Brain microvascular endothelial cell (primary cell): ENCODE measurements around the gene MOCS1.

Experiments
- DNase-seq: peaks from one replicate; pipeline ENCODE4 v3.0.0-alpha.2; 2020
- H3K27ac ChIP-seq: fragments of 250-450 bp; sonication (Bioruptor Pico); 2 replicates; pipeline ENCODE4 v1.5.1; 2020; ENCODE audit warnings: mild to moderate bottlenecking, moderate library complexity
- H3K27me3 ChIP-seq: fragments of 250-450 bp; sonication (Bioruptor Pico); replicated peaks from 2 replicates; pipeline ENCODE4 v1.5.1; 2020; ENCODE audit warnings: mild to moderate bottlenecking
- H3K36me3 ChIP-seq: fragments of 250-450 bp; sonication (Bioruptor Pico); replicated peaks from 2 replicates; pipeline ENCODE4 v1.5.1; 2020; ENCODE audit warnings: mild to moderate bottlenecking
- H3K4me3 ChIP-seq: 2 replicates; pipeline ENCODE4 v1.5.1; 2011; ENCODE audit warnings: low read depth, mild to moderate bottlenecking, control low read depth, low read length, moderate library complexity
- in situ Hi-C: cut with HindIII; loops from 2 replicates; pipeline ENCODE4 v1.10.0; 2017; ENCODE audit warnings: low sequenced_read_pairs, low pct_ligation_motif_present
- TF ChIP-seq, protein P1 (sequence below): IDR thresholded peaks from 2 replicates; pipeline ENCODE4 v1.5.1; 2011; ENCODE audit warnings: low read depth, mild to moderate bottlenecking, moderate library complexity, low read length, control low read depth, inconsistent platforms; ENCODE audit errors: missing control alignments

MOCS1 gene

DNA sequence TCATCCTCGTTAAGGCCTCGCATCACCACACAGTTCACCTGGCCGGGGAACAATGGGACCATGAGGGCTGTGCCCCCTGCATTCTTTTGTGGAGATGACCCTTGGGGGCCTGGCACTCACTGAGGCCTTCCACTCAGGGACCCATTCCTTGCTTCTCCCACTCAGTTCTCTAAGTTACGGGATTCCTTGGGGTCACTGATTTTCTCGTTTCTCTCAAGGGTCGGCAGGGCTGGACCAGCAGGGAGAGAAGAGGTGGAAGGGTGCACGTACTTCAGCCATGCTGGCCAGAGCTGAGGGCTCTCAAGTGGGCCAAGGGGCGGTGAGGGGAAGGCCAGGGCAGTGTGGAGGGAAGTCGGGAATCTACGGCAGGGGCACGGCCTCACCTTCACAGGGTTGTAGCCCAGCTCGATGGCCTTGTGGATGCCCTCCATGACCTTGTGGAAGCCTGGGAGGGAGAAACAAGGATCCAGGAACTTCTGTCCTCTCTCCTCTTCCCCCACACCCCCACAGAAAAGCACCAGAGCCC is 20.8 kb downstream of the MOCS1 start:
- in situ Hi-C loops: no loop called here

DNA sequence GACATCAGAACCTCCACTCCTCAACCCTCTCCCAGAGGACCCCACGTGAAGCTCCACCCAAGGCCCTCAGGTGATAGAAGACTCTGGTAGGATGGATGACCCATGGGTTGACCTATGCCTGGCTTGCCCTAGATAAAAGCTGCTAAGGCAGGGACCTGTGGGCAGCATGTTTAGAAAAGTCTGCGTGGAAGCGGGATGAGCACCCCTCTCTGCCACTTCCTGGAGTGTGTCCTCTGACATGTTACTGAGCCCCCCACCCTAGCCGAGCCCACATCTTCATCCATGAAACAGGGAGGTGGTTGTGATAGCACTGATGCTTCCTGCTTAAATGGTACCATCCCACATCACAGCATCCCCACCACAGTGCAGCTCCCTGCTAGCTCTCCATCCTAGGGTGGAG is 21.8 kb downstream of the MOCS1 start:
- DNase-seq: no peak
- in situ Hi-C loops: no loop called here
- H3K36me3 ChIP-seq: peaks cover 4% of the 10 kb centered on the region
- H3K27ac ChIP-seq: no peak overlapping the region
- TF ChIP-seq, protein P1, sequence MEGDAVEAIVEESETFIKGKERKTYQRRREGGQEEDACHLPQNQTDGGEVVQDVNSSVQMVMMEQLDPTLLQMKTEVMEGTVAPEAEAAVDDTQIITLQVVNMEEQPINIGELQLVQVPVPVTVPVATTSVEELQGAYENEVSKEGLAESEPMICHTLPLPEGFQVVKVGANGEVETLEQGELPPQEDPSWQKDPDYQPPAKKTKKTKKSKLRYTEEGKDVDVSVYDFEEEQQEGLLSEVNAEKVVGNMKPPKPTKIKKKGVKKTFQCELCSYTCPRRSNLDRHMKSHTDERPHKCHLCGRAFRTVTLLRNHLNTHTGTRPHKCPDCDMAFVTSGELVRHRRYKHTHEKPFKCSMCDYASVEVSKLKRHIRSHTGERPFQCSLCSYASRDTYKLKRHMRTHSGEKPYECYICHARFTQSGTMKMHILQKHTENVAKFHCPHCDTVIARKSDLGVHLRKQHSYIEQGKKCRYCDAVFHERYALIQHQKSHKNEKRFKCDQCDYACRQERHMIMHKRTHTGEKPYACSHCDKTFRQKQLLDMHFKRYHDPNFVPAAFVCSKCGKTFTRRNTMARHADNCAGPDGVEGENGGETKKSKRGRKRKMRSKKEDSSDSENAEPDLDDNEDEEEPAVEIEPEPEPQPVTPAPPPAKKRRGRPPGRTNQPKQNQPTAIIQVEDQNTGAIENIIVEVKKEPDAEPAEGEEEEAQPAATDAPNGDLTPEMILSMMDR: no peak
- no peak overlapping the region for H3K4me3 ChIP-seq
- no peaks in the 10 kb centered on the region for H3K27me3 ChIP-seq

More for the DNA sequence above, 20.8 kb downstream of the MOCS1 start:
- Histone ChIP-seq H3K4me3 (no peak overlapping the region), H3K27me3 (no peaks in the 10 kb centered on the region), H3K36me3 (peaks cover 4% of the 10 kb centered on the region), H3K27ac (no peak overlapping the region)
- no peak for DNase-seq
- TF ChIP-seq, protein P1: no peak

DNA sequence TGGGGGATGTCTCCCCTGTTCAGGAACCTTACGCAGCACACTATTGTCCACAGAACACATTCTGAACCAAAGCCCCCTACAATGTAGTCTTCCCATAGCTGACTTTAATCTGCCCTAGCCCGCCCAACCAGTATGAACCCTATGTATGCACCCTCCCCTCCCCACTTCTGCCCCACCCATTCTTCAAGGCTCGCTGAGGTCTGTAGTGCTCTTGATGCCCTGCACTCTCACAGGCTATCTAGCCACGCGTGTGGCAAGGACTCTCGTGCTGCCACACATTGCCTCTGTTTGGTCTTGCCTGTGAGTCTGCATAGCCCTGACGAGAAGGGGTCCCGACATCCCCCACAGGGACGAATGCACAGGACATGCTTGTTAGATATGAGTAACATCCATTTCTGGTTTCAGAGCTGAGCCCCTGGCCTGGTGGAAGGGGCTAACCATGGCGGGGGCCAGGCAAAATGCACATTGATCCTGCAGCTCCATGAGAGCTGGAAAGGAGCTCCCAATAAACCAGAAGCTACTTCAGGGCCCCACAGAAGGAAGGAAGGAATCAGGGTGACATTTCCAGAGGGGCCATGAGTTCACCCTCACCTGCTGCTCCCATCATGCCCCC is 22.6 kb downstream of the MOCS1 start:
- in situ Hi-C loops: no loop called here

DNA sequence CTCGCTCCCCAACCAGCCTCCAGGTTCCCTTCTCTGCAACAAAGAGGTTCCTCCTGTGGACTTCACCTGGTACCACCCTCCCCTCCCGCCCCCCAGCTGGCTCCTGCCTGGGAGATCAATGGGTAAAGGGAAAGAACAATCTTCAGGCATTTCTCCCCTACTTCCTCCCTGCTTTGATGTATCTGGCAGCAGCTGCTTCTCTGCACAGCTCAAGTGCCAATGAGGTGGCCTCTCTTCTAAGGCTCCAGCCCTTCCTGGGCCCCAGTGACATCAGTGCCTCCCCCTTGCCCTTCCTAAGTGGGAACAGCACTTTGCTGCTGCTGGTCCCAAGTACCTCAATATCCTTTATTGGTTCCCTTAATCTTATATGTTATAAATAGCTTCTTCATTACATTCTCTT is 23.5 kb downstream of the MOCS1 start:
- peaks cover 11% of the 10 kb centered on the region for H3K36me3 ChIP-seq
- no peaks in the 10 kb centered on the region for H3K27me3 ChIP-seq
- DNase-seq: no peak
- in situ Hi-C loops: no loop called here
- no peak overlapping the region for H3K4me3 ChIP-seq
- TF ChIP-seq, protein P1: no peak
- no peak overlapping the region for H3K27ac ChIP-seq

More for the DNA sequence above, 22.6 kb downstream of the MOCS1 start:
- Histone ChIP-seq H3K27ac (no peak overlapping the region), H3K27me3 (no peaks in the 10 kb centered on the region), H3K36me3 (peaks cover 4% of the 10 kb centered on the region), H3K4me3 (no peak overlapping the region)
- no peak for DNase-seq
- TF ChIP-seq, protein P1: no peak

DNA sequence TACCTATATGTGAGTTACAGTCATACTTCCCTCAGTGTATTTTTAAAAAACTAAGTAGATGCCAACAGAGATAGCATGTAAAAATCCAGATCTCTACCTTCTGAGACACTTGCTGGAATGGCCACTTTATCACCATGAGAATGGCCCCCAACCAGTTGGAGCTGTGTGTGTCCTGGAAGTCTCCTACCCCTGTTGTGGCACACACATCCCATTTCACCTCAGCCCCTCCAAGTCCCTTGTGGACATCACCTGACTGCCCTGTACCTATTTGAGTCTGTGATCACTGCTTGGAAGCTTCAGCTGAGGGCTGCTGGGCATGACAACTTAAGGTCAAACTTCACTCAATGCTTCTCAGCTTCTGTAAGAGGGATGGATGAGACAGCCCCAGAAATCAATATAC is 24.1 kb downstream of the MOCS1 start:
- Histone ChIP-seq H3K36me3 (peaks cover 11% of the 10 kb centered on the region), H3K4me3 (no peak overlapping the region), H3K27ac (no peak overlapping the region), H3K27me3 (no peaks in the 10 kb centered on the region)
- no peak for DNase-seq
- in situ Hi-C loops: no loop called here
- TF ChIP-seq, protein P1: no peak

DNA sequence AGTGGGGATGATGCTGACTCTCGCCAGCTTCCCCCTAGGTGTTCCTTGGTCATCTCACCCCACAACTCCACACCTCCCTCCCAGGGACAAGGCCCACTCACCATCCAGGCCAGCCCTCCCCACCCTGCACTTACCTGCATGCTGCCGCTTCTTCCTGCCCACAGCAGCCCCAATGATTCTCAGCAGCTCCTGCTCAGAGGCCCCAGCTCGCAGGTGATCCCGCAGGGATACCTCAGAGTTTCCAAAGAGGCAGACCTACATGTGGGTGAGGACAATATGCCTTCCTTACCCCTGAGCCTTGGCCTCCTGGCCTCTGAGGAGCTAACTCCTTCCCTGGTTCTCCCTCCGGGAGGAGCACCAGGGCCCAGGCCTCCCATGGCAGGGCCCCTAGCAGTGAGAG is 24.6 kb downstream of the MOCS1 start:
- no peak for DNase-seq
- TF ChIP-seq, protein P1: no peak
- peaks cover 7% of the 10 kb centered on the region for H3K36me3 ChIP-seq
- H3K27me3 ChIP-seq: no peaks in the 10 kb centered on the region
- in situ Hi-C loops: no loop called here
- H3K27ac ChIP-seq: no peak overlapping the region
- no peak overlapping the region for H3K4me3 ChIP-seq
